HG03354 (cell line): Measurements from ENCODE around the gene HIVEP3.

ENCODE experiments used
- ATAC-seq: cut with Tn5 transposase; IDR thresholded peaks from one replicate; pipeline ENCODE4 v1.9.1; 2021; ENCODE audit warnings: mild to moderate bottlenecking; ENCODE audit not compliant: unreplicated experiment, poor library complexity, severe bottlenecking

HIVEP3 gene

GRCh38 chr1:41464885-41465284, 453.8 kb downstream of the HIVEP3 start:
- no peak for ATAC-seq

GRCh38 chr1:41463516-41463915, 455.2 kb downstream of the HIVEP3 start:
- no peak for ATAC-seq

GRCh38 chr1:41462680-41463004, 456.1 kb downstream of the HIVEP3 start:
- no peak for ATAC-seq

- no peak for ATAC-seq
Measured at GRCh38 chr1:41461790-41462679, 456.7 kb downstream of the HIVEP3 start.

GRCh38 chr1:41456847-41457540, 461.7 kb downstream of the HIVEP3 start:
- ATAC-seq, result no peak
